ENCODE measurements around the gene C12orf43.
"Not testable (repeated sequence)": the region's sequence is repeated elsewhere in the genome, so short reads cannot be mapped to it uniquely, and the experiment has no call there.

The C12orf43 gene, protein sequence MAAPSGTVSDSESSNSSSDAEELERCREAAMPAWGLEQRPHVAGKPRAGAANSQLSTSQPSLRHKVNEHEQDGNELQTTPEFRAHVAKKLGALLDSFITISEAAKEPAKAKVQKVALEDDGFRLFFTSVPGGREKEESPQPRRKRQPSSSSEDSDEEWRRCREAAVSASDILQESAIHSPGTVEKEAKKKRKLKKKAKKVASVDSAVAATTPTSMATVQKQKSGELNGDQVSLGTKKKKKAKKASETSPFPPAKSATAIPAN

DNA sequence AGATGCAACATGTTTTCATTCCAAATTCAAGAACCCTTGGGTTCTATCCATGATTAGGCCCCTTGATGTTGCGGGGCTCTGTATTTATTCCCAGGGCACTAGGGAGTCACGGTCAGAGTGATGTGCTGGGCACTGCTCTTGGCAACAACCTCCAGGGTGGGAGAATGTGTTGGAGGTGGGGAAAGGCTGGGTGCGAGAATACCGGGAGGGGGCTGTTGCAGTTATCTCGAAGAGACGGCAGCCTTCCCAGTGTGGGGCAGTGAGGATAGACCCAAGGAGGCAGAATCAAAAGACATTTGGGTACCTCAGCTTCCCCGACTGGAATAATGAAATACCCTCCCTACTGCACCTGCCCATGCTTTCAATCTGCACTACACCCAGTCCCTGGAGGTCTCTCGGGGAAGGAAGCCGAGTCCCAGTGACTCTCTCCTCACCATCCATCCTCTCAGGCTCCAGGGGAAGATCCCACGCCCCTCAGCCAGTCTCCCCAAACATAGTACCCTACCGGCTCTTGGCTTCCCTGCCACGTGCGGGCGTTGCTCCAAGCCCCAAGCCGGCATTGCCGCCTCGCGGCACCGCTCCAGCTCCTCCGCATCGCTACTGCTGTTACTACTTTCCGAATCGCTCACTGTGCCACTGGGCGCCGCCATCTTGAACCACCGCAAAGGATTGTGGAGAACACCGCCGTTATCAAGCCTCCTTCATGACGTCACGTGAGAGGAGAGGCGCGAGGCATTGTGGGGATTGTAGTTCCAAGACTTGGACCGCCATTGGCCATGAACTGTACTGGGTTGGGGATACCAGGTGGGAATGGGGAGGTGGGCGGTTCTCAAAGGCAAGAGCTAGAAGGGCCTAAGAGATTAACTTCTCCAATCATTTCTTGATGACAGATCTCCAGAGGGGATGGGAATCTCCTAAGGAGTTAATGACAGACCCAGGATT, at the start of gene C12orf43:
C12orf43 (minus strand) TSS at position 663 of the 942 bp plus-strand sequence; CDS start at position 650, 13 bp downstream.
- peak; percentile 92 for FAIRE-seq
- peak; percentile 69 for DNase-seq (ENCODE audit: insufficient read length, low spot score)
- peak; percentile 79 for TF ChIP-seq POLR2A (IDR thresholded peaks at IDR 0.05; ENCODE audit: low read depth, low read length)

DNA sequence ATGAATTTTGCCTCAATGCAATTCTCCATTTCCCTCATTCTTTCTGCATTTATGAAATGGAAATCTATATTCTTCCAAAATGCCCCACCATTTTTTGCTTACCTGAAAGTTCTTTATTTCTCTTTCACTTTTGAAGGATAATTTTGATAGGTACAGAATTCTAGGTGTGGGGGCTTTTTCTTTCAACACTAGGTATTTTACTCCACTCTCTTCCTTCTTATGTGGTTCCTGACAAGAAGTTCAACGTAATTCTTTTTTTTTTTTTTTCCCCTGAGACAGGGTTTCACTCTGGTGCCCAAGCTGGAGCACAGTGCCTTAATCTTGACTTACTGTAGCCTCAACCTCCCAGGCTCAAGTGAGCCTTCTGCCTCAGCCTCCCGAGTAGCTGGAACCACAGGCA, 49.1 kb upstream of the C12orf43 start:
- DNase-seq (ENCODE audit: insufficient read length, low spot score) (no peak), FAIRE-seq (no peak)
- TF ChIP-seq POLR2A (IDR thresholded peaks at IDR 0.05; ENCODE audit: low read depth, low read length): no peak

DNA sequence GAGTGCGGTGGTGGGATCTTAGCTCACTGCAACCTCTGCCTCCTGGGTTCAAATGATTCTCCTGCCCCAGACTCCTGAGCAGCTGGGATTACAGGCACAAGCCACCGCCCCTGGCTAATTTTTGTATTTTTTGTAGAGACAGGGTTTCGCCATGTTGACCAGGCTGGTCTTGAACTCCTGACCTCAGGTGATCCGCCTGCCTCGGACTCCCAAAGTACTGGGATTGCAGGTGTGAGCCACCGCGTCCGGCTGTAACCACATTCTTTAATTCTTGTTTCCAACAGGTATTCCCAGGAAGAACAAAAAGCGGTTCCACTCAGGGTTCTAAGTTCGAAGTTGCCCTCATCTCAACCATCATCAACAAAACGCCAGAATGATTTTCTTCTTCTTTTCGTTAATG, 48.3 kb upstream of the C12orf43 start:
- DNase-seq (ENCODE audit: insufficient read length, low spot score); FAIRE-seq: not testable (repeated sequence)

DNA sequence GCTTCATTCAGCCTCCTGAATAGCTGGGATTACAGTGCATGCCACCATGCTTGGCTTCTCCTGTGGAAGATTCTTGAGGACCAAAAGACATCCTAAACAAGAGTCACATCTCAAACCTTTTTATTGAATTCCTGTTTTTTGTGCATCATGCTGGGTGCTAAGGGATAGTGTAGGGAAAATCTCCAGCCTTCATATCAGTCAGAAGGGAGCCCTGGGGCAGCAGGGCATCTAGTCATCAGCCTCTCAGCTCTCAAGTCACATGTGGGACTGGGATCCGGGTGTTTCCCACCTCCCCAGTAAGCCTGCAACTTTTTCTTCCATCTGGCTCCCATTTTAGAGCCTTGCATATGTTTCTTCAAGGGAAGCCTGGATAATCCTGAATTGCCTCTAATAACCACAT, 47.8 kb upstream of the C12orf43 start:
- DNase-seq (ENCODE audit: insufficient read length, low spot score): no peak
- TF ChIP-seq POLR2A (IDR thresholded peaks at IDR 0.05; ENCODE audit: low read depth, low read length): no peak
- FAIRE-seq: no peak

DNA sequence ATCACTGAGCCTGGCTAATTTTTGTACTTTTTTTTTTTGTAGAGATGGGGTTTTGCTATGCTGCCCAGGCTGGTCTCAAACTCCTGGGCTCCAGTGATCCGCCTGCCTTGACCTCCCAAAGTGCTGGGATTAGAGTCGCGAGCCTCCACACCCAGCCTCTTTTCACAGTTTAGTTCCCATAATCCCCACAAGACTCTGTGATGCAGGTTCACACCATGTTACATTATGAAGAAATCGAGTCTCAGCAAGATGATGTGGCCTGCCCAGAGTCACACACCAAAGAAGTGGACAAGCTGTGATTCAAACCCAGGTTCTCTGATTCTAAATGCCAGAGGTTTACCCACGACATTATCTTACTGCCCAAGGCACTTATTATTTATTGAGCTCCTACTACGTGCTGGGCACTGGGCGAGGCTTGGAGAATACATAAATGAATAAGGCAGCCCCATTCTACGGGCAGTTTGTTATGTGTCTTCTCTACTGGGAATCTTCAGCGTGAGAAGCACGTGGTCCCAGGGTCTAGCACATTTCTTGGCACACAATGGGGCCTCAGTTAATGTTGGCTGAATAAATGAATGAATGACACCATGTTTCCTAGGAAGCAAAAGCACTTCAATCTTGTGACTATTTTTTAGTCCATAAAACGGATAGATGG, 46.2 kb upstream of the C12orf43 start:
- TF ChIP-seq POLR2A (IDR thresholded peaks at IDR 0.05; ENCODE audit: low read depth, low read length): no peak
- no peak for FAIRE-seq
- no peak for DNase-seq (ENCODE audit: insufficient read length, low spot score)

DNA sequence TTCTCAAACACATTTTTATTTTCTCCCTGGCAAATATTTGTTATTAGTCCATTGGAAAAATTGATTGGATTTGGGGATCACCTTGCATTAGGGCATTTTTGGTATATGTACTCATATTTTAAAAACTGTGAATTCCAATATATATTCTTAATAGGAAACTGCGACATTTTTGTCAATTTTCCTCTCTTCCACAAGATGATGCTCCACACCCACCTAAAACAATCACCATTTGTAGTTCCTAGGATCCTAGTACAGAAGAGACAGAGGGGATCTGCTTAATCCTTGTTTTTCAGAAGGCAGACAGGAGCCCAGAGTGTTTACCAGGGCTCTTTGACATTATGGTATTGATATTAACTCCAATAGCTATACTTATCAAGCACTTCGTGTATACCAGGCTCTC, 45.5 kb upstream of the C12orf43 start:
- FAIRE-seq: no peak
- DNase-seq (ENCODE audit: insufficient read length, low spot score): no peak
- TF ChIP-seq POLR2A (IDR thresholded peaks at IDR 0.05; ENCODE audit: low read depth, low read length): no peak

DNA sequence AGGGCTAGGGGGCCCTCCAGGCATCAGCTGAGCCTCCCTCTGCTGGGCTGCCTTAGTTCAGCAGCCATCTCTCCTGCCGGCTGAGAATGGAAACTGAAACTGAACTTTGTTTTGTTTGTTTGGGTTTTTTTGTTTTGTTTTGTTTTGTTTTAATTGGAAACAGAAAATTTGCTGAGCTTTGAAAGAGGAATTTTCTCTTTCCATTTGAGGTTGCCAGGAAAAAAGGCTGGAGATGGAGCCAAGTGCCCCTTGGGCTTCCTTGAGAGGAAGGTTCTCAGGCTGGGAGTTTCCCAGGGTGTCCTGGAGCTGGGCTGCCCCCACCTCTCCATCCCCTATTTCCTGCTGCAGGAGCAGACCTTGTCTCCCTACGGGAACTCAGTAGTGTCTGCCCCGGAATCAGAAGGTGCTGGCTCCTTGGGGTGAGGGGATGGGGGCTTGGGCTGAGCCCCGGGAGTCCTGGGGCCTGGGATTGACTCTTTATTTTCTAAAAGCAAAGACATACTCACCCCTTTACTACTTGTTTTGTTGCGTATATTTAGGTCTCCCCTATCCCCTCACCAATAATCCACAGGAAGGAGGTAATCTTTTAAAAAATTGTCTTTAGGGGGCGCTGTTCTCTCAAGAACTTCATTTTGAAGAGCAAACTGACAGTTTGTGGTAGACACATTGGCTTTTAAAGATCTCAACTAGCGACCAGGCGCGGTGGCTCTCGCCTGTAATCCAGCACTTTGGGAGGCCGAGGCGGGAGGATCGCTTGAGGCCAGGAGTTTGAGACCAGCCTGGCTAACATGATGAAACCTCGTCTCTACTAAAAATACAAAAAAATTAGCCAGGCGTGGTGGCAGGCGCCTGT, 44.1 kb upstream of the C12orf43 start:
- FAIRE-seq: no peak
- DNase-seq (ENCODE audit: insufficient read length, low spot score): peak; percentile 41
- TF ChIP-seq POLR2A (IDR thresholded peaks at IDR 0.05; ENCODE audit: low read depth, low read length): no peak

DNA sequence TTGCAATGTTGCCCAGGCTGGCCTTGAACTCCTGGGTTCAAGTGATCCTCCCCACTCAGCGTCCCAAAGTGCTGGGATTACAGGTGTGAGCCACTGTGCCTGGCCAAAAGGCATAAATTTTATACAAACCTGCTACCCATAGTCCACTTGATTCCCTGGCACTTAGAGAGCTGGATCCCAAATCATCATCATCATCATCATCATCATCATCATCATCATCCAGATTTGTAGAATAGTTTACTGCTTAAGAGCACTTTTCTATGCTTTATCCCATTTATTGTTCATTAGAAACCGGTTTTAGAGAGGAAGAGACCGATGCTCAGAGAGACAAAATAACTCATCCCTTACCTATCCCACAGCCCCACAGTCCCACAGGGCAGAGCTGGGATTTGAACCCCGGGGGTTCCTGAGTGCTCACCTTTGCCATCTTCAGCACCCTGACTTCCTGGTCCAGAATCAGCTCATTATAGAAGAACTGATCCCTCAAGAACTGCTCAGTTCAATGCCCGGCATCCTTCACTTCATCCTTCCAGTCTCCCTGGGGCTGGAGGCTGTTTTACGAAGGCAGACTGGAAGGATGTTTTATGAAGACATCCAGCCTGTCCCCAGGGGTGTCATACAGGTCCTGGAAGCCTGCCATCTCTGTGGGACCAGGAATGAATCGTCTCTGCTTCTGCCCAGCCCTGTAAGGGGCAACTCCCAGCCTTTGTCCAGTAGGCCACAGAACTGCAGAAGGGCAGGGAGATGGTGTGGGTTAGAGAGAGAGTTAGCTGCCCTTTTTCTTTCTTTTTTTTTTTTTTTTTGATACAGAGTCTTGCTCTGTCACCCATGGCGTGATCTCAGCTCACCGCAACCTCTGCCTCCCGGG, 43.0 kb upstream of the C12orf43 start:
- no peak for TF ChIP-seq POLR2A (IDR thresholded peaks at IDR 0.05; ENCODE audit: low read depth, low read length)
- FAIRE-seq (no peak), DNase-seq (ENCODE audit: insufficient read length, low spot score) (no peak)

DNA sequence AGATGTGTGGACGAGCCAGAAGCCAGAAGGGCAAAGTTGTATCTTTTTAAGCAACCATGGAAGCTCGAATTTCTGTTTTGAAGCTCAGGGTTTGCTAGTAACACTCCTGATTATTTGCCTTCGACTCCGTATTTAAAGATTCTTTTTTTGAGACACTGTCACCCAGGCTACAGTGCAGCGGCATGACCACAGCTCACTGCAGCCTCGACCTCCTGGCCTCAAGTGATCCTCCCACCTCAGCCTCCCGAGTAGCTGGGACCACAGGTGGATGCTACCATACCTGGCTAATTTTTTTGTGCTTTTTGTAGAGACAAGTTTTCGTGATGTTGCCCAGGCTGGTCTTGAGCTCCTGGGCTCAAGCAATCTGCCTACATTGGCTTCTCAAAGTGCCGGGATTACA, 41.5 kb upstream of the C12orf43 start:
- DNase-seq (ENCODE audit: insufficient read length, low spot score) (no peak), FAIRE-seq (no peak)
- TF ChIP-seq POLR2A (IDR thresholded peaks at IDR 0.05; ENCODE audit: low read depth, low read length): no peak

DNA sequence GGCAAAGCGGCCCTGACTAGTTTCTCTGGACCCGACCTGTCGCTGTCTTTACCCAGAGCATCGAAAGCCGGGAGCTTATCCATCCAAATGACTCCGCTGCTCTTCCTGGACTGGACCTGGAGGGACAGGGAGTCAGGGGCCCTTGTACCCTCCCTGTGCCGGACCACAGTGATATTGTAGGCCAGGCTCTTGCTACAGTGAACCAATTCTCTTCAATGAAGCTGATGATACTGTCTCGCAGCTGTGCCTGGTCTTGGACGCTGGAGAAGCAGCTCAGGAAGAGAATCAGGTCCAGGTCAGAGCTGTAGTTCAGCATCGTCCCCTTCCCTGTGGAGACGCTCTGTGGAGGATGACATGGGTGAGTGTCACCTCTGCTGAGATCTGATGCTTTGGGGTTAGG, 37.4 kb upstream of the C12orf43 start:
- no peak for FAIRE-seq
- TF ChIP-seq POLR2A (IDR thresholded peaks at IDR 0.05; ENCODE audit: low read depth, low read length): no peak
- DNase-seq (ENCODE audit: insufficient read length, low spot score): no peak

DNA sequence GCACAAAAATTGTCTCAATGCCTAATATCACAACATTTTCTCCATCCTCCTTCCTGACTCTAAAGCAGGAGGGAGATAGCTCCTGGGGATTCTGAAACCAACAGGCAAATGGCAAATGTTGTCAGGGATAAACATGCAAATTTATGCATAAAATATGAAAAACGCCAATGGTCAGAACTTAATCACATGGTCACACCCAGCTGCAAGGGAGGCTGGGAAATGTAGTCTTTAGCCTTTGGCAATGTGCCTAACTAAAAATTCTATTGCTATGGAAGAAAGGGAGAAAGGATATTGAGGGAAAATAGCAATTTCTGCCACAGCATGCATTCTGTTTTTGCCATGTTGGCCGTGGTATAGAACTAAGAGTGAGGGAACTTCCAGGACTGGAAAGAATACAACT, 34.4 kb upstream of the C12orf43 start:
- DNase-seq (ENCODE audit: insufficient read length, low spot score): no peak
- FAIRE-seq: no peak
- TF ChIP-seq POLR2A (IDR thresholded peaks at IDR 0.05; ENCODE audit: low read depth, low read length): no peak

DNA sequence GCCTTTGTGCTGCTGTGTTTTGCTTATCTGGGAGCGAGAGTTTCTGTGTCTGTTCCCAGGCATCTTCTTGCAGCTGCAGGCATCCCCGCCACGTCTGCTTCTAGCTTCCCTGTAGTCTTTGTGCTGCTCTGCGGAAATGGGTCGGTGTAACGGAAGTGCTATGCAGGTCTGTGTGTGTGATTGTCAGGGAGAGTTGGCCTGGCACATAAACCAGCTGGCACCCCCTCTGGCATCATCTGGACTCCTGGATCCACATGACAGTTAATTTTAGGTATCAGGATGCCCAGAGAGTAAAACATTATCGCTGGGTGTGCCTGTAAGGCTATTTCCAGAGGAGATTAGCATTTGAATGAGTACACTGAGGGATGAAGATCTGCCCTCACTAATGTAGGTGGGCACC, 32.2 kb upstream of the C12orf43 start:
- FAIRE-seq: no peak
- no peak for TF ChIP-seq POLR2A (IDR thresholded peaks at IDR 0.05; ENCODE audit: low read depth, low read length)
- no peak for DNase-seq (ENCODE audit: insufficient read length, low spot score)

DNA sequence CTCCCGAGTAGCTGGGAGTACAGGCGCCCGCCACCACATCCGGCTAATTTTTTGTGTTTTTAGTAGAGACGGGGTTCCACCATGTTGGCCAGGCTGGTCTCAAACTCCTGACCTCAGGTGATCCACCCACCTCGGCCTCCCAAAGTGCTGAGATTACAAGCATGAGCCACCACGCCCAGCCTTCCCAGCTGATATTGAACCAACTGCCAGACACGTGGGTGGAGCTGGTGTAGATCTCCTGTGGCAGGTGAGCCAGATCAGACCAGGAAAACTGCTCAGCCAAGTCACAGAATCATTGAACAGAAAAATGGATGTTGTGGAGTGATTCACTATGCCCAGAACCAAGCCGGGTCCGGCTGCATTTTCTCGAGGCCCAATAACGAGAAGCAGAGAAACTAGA, 31.1 kb upstream of the C12orf43 start:
- not testable (repeated sequence) for FAIRE-seq

More for the DNA sequence above, 31.1 kb upstream of the C12orf43 start:
- DNase-seq (ENCODE audit: insufficient read length, low spot score): not testable (repeated sequence)

Measured in H54 (cell line).